Measurements from ENCODE around the gene YY1AP1.
"Not testable (repeated sequence)": the region's sequence is repeated elsewhere in the genome, so short reads cannot be mapped to it uniquely, and the experiment has no call there.

Gene YY1AP1, protein sequence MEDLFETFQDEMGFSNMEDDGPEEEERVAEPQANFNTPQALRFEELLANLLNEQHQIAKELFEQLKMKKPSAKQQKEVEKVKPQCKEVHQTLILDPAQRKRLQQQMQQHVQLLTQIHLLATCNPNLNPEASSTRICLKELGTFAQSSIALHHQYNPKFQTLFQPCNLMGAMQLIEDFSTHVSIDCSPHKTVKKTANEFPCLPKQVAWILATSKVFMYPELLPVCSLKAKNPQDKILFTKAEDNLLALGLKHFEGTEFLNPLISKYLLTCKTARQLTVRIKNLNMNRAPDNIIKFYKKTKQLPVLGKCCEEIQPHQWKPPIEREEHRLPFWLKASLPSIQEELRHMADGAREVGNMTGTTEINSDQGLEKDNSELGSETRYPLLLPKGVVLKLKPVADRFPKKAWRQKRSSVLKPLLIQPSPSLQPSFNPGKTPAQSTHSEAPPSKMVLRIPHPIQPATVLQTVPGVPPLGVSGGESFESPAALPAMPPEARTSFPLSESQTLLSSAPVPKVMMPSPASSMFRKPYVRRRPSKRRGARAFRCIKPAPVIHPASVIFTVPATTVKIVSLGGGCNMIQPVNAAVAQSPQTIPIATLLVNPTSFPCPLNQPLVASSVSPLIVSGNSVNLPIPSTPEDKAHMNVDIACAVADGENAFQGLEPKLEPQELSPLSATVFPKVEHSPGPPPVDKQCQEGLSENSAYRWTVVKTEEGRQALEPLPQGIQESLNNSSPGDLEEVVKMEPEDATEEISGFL

DNA sequence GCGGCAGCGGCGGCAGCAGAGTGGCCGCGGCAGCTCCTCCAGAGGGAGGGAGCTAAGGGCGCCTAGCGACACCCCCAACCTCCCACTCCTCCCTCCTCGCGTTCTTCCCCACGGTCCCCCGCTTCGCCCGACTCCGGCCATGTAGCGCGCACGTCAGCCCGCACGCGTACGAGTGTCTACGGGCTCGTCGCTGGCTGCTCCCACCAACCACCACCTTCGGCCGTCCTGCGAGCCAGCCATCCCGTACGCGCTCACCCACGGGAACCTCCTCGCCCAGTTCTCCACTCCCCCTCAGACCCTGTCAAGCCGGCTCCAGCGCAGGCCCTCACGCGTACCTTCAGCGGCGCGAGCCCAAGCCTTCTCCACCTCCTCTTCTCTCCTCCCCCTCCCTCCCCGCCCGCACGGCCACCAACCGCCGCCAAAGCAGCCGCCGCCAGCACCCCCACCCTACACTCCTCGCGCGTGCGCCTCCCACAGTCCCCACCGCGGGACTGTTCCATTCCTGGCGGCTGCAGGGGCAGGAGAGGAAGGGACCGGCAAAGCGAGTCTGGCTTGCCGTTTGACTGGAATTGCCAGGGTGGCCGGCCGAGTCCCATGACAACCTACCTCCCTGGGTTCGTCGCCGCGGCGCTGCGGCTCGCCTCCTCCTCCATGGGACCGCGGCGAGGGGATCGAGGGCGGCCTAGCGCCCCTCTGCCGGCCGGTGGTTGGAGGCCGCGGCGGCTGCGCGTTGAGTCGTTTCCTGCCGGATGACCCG lies at the start of gene YY1AP1:
Gene YY1AP1, minus strand, starts transcription at position 451 of the 757 bp plus-strand sequence. CDS start 8,338 bp downstream, outside the sequence.
- Histone ChIP-seq H3K36me3 (ENCODE audit: control insufficient read depth, insufficient read depth, low read length) (peaks cover 2% of the 10 kb centered on the region), H3K27ac (ENCODE audit: low read depth, low read length) (peak within 1 kb of the TSS; percentile 96), H3K9ac (ENCODE audit: low read length) (peak within 1 kb of the TSS; percentile 99), H3K27me3 (ENCODE audit: control insufficient read depth, insufficient read depth, low read length) (no peaks in the 10 kb centered on the region), H3K4me1 (ENCODE audit: control insufficient read depth, insufficient read depth, low read length) (peaks cover 3% of the 10 kb centered on the region), H3K4me3 (ENCODE audit: low read length) (peak within 1 kb of the TSS; percentile 99)

DNA sequence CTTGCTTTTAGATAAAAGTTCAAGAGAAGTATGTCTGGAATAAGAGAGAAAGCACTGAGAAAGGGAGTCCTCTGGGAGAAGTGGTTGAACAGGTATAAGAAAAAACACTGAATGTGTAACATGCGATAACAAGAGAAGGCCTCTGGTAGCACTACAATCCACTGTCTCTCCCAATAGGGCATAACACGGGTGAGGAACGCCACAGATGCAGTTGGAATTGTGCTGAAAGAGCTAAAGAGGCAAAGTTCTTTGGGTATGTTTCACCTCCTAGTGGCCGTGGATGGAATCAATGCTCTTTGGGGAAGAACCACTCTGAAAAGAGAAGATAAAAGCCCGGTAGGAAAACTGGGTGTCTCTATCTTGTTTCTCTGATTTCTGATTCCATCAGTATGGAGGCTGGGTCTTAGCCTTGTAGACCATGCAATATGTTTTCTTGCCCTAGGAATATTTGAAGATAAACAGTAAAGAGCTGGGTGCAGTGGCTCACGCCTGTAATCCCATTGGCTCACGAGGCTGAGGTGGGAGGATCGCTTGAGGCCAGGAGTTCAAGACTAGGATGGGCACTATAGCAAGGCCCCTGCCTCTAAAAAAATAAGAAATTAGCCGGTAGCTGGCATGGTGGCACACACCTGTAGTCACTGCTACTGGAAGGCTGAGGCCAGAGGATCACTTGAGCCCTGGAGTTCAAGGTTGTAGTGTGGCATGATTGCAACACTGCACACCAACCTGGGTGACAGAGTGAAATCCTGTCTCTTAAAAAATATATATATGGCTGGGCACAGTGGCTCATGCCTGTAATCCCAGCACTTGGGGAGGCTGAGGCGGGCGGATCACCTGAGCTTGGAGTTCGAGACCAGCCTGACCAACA lies 40.7 kb upstream of the YY1AP1 start:
- Histone ChIP-seq H3K27ac (ENCODE audit: low read depth, low read length) (no peak overlapping the region), H3K4me1 (ENCODE audit: control insufficient read depth, insufficient read depth, low read length) (no peaks in the 10 kb centered on the region), H3K27me3 (ENCODE audit: control insufficient read depth, insufficient read depth, low read length) (no peaks in the 10 kb centered on the region), H3K4me3 (ENCODE audit: low read length) (no peak overlapping the region), H3K9ac (ENCODE audit: low read length) (no peak overlapping the region), H3K36me3 (ENCODE audit: control insufficient read depth, insufficient read depth, low read length) (peaks cover 5% of the 10 kb centered on the region)

DNA sequence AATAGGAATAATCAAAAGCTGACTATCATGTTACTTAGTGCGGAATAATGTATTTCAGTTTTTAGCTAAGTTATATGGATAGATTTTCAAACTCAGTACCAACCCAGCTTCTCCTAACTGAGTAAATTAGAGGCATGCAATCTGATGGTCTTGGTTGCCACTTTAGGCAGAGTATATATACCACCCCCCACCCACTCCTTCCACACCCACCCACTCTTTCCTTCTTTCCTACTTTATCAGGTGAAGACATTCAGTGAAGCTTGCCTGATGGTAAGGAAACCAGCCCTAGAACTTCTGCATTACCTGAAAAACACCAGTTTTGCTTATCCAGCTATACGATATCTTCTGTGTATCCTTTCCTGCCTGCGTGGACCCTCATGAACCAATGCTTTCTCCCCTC lies 36.6 kb upstream of the YY1AP1 start:
- Histone ChIP-seq H3K4me3 (ENCODE audit: low read length) (no peak overlapping the region), H3K27ac (ENCODE audit: low read depth, low read length) (no peak overlapping the region), H3K36me3 (ENCODE audit: control insufficient read depth, insufficient read depth, low read length) (peaks cover 2% of the 10 kb centered on the region), H3K9ac (ENCODE audit: low read length) (no peak overlapping the region), H3K4me1 (ENCODE audit: control insufficient read depth, insufficient read depth, low read length) (no peaks in the 10 kb centered on the region), H3K27me3 (ENCODE audit: control insufficient read depth, insufficient read depth, low read length) (no peaks in the 10 kb centered on the region)

DNA sequence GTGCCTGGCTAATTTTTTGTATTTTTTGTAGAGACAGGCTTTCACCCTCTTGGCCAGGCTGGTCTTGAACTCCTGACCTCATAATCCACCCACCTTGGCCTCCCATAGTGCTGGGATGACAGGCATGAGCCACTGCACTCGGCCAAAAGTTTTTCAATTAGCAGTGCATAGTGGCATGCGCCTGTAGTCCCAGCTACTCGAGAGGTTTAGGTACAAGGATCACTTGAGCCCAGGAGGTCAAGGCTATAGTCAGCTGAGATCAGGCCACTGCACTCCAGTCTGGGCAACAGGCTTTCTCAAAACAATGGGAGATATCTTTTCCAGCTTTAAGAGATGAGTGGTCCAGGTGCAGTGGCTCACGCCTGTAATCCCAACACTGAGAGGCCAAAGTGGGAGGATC lies 31.1 kb upstream of the YY1AP1 start:
- no peak overlapping the region for H3K27ac ChIP-seq (ENCODE audit: low read depth, low read length)
- no peak overlapping the region for H3K9ac ChIP-seq (ENCODE audit: low read length)
- peaks cover 2% of the 10 kb centered on the region for H3K36me3 ChIP-seq (ENCODE audit: control insufficient read depth, insufficient read depth, low read length)

DNA sequence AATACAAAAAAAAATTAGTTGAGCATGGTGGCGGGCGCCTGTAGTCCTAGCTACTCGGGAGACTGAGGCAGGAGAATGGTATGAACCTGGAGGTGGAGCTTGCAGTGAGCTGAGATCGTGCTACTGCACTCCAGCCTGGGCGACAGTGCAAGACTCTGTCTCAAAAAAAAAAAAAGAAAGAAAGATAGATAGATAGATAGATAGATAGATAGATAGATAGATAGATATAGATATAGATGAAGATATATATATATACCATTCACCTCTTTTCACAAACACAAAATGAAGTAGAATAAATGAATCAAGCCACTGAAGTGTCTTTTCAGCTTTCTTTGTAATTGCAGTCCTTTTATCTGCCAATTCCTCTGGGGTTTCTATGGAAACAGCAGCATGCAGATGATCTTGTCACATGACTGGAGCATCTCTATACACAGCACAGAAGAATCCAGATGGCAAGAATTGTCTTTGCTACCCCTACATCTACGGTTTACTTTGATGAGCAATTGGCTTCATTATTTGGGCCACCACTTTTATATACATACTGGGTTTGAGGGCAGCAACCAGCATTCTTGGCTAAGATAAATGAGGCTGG lies 30.0 kb upstream of the YY1AP1 start:
- not testable (repeated sequence) for H3K9ac ChIP-seq (ENCODE audit: low read length); H3K36me3 ChIP-seq (ENCODE audit: control insufficient read depth, insufficient read depth, low read length); H3K4me3 ChIP-seq (ENCODE audit: low read length); H3K27ac ChIP-seq (ENCODE audit: low read depth, low read length); H3K4me1 ChIP-seq (ENCODE audit: control insufficient read depth, insufficient read depth, low read length); H3K27me3 ChIP-seq (ENCODE audit: control insufficient read depth, insufficient read depth, low read length)

More for the DNA sequence above, 31.1 kb upstream of the YY1AP1 start:
- Histone ChIP-seq H3K27me3 (ENCODE audit: control insufficient read depth, insufficient read depth, low read length) (no peaks in the 10 kb centered on the region), H3K4me1 (ENCODE audit: control insufficient read depth, insufficient read depth, low read length) (no peaks in the 10 kb centered on the region), H3K4me3 (ENCODE audit: low read length) (no peak overlapping the region)

DNA sequence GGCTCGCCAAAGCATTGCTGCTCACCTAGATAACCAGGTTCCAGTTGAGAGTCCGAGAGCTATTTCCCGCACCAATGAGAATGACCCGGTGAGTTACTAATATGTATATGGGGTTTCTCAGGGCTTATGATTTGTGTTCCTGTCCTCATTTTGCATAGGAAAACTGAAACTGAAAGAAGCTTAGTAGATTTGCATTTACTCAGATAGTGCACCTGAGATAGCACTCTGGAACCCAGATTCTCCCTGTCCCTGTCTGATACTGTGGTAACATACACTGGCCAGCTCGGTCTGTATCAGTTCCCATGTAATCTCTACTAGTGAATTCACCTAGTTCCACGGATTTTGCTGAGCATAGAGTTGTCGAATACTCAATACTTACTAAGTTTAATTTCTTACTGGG lies 28.5 kb upstream of the YY1AP1 start:
- Histone ChIP-seq H3K4me3 (ENCODE audit: low read length) (no peak overlapping the region), H3K4me1 (ENCODE audit: control insufficient read depth, insufficient read depth, low read length) (no peaks in the 10 kb centered on the region), H3K9ac (ENCODE audit: low read length) (no peak overlapping the region), H3K27me3 (ENCODE audit: control insufficient read depth, insufficient read depth, low read length) (no peaks in the 10 kb centered on the region), H3K36me3 (ENCODE audit: control insufficient read depth, insufficient read depth, low read length) (peaks cover 2% of the 10 kb centered on the region), H3K27ac (ENCODE audit: low read depth, low read length) (no peak overlapping the region)

DNA sequence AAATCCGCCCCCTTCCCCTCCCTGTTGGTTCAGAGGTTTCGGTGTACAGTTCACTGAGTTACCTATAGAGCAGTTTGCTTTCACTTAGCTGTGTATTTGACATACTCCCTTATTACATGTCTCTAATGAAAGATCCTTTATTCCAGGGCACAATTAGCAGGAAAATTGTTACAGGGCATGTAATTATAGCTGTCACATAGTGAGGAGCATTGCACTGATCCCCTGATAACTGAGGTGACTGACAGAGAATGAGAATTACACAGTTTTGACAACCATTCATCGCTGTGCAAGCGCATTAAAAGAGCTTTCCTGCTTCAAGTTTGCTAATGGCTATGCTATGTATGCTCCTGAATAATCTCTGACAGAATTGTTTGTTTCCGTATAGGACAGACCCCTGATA lies 27.2 kb upstream of the YY1AP1 start:
- H3K4me3 ChIP-seq (ENCODE audit: low read length), result no peak overlapping the region
- H3K9ac ChIP-seq (ENCODE audit: low read length), result no peak overlapping the region
- H3K27ac ChIP-seq (ENCODE audit: low read depth, low read length), result no peak overlapping the region
- no peaks in the 10 kb centered on the region for H3K4me1 ChIP-seq (ENCODE audit: control insufficient read depth, insufficient read depth, low read length)
- no peaks in the 10 kb centered on the region for H3K27me3 ChIP-seq (ENCODE audit: control insufficient read depth, insufficient read depth, low read length)
- peaks cover 2% of the 10 kb centered on the region for H3K36me3 ChIP-seq (ENCODE audit: control insufficient read depth, insufficient read depth, low read length)

DNA sequence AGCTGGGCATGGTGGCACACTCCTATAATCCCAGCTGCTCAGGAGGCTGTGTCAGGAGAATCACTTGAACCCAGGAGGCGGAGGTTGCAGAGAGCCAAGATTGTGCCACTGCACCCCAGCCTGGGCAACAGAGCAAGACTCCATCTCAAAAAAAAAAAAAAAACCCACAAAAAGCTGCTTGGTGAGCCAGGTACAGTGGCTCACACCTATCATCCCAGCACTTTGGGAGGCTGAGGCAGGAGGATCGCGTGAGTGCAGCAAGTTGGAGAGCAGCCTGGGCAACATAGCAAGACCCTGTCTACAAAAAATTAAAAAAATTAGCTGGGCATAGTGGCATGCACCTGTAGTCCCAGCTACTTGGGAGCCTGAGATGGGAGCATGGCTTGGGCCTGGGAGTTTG lies 26.5 kb upstream of the YY1AP1 start:
- H3K9ac ChIP-seq (ENCODE audit: low read length); H3K27ac ChIP-seq (ENCODE audit: low read depth, low read length); H3K4me1 ChIP-seq (ENCODE audit: control insufficient read depth, insufficient read depth, low read length); H3K4me3 ChIP-seq (ENCODE audit: low read length); H3K36me3 ChIP-seq (ENCODE audit: control insufficient read depth, insufficient read depth, low read length); H3K27me3 ChIP-seq (ENCODE audit: control insufficient read depth, insufficient read depth, low read length): not testable (repeated sequence)

DNA sequence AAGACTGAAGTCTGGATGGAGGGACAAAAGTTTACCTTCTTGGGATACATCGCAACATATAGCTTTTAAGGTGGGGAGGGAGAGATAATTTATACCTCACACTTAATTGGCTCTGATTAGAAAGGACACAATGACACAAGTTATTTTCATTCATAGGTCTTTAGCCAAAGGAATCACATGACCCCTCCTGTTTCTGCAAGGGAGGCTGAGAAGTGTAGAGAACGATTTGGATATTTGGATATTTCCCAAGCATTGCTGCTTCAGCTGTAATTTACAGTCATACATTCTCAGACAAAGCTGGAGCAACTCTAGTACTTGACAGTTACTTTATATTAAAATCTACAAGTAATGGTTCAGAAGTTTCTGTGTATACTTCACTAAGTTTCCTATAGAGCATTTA lies 24.5 kb upstream of the YY1AP1 start:
- Histone ChIP-seq H3K4me3 (ENCODE audit: low read length) (no peak overlapping the region), H3K27ac (ENCODE audit: low read depth, low read length) (no peak overlapping the region), H3K27me3 (ENCODE audit: control insufficient read depth, insufficient read depth, low read length) (no peaks in the 10 kb centered on the region), H3K4me1 (ENCODE audit: control insufficient read depth, insufficient read depth, low read length) (no peaks in the 10 kb centered on the region), H3K36me3 (ENCODE audit: control insufficient read depth, insufficient read depth, low read length) (peaks cover 2% of the 10 kb centered on the region), H3K9ac (ENCODE audit: low read length) (no peak overlapping the region)

DNA sequence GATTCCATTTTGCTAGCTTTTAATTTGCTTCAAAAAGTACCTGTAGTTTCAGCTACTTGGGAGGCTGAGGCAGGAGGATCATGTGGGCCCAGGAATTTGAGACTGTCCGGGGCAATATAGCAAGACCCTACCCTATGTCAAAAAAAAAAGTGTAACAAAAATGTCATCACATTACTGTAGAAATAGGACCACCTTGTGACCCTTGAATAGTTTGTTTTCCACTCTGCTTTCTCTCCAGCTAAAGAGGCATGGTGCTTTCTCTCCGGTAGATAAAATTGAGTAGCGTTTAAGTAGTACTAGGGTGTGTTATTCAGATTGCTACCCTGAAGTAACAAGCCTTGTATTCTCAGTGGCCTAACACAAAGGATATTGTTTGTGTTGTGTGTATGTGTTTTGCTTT lies 24.1 kb upstream of the YY1AP1 start:
- H3K36me3 ChIP-seq (ENCODE audit: control insufficient read depth, insufficient read depth, low read length); H3K4me1 ChIP-seq (ENCODE audit: control insufficient read depth, insufficient read depth, low read length); H3K9ac ChIP-seq (ENCODE audit: low read length); H3K27ac ChIP-seq (ENCODE audit: low read depth, low read length); H3K4me3 ChIP-seq (ENCODE audit: low read length); H3K27me3 ChIP-seq (ENCODE audit: control insufficient read depth, insufficient read depth, low read length): not testable (repeated sequence)

DNA sequence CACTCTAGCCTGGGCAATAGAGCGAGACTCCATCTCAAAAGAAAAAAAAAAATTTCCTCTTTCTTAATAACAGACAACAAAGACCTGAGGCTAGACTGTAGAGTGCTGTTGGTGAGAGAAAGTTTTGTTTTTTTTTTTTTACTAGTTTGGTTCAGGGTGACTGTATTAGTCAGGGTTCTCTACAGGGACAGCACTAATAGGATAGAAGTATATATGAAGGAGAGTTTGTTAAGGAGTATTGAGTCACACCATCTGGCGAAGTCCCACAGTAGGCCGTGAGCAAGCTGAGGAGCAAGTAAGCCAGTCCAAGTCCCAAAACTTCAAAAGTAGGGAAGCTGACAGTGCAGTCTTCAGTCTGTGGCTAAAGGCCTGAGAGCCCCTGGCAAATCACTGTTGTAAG lies 22.9 kb upstream of the YY1AP1 start:
- H3K27ac ChIP-seq (ENCODE audit: low read depth, low read length); H3K27me3 ChIP-seq (ENCODE audit: control insufficient read depth, insufficient read depth, low read length); H3K9ac ChIP-seq (ENCODE audit: low read length); H3K36me3 ChIP-seq (ENCODE audit: control insufficient read depth, insufficient read depth, low read length); H3K4me1 ChIP-seq (ENCODE audit: control insufficient read depth, insufficient read depth, low read length); H3K4me3 ChIP-seq (ENCODE audit: low read length): not testable (repeated sequence)
